ENCODE measurements around the gene CDH4. TPM values are rescaled to one million over a fixed set of nuclear protein-coding genes. Genes with fewer than 3 reads are reported as not detected.

Gene CDH4
- total and polyA plus RNA-seq, 10 donors, result 0.30 to 20.1 (median 7.7) TPM

DNA sequence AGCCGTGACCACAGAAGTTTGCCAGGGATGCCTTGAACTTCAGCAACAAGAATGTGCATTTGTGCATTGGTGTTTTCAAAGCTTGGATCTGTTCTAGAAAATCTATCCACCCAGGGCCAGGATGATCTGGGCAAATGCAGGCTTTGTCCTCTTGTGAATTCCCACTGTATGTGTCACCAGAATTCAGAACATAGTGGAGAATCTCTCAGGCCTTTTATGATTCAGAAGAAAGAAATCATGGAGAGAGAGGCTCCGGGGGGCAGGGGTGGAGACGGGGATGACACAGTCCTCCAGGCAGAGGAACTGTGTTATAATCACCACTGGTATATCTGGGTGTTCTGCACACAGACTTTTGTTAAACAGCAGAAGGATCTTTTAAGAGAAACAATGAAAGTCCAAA, 304.1 kb downstream of the CDH4 start:
- H3K4me1 ChIP-seq, result no peaks in the 10 kb centered on the region
- no peaks in the 10 kb centered on the region for H3K36me3 ChIP-seq
- no peak for DNase-seq
- intact Hi-C loops (cut with DNase I; ENCODE audit: low total_unique reads), result no loop called here
- no peaks in the 10 kb centered on the region for H3K27me3 ChIP-seq (replicated peaks in 1 of 7)
- no peak for TF ChIP-seq POLR2A (IDR thresholded peaks at IDR 0.05)
- TF ChIP-seq POLR2AphosphoS5 (IDR thresholded peaks at IDR 0.05), result no peak
- TF ChIP-seq CTCF (IDR thresholded peaks at IDR 0.05 in 8 of 11, conservative IDR thresholded peaks at IDR 0.05 in 3 of 11), result no peak
- no peak overlapping the region for H3K27ac ChIP-seq
- peaks cover 0 to 62% (median 14%) of the 10 kb centered on the region in 8 donors for H3K9me3 ChIP-seq
- WGBS, 5 donors, result 87 to 96% (median 90%) methylated on average over 3 of the region's 3 CpGs
- no peak overlapping the region for H3K4me3 ChIP-seq

- no peaks in the 10 kb centered on the region for H3K36me3 ChIP-seq
- WGBS, 5 donors, result 93 to 96% (median 94%) methylated on average over 10 to 13 of the region's 13 CpGs
- peaks cover 0 to 62% (median 9%) of the 10 kb centered on the region in 8 donors for H3K9me3 ChIP-seq
- no peak overlapping the region for H3K4me3 ChIP-seq
- no peaks in the 10 kb centered on the region for H3K4me1 ChIP-seq
- intact Hi-C loops (cut with DNase I; ENCODE audit: low total_unique reads), result no loop called here
- no peak overlapping the region for H3K27ac ChIP-seq
- no peak for TF ChIP-seq POLR2A (IDR thresholded peaks at IDR 0.05)
- TF ChIP-seq CTCF (IDR thresholded peaks at IDR 0.05 in 8 of 11, conservative IDR thresholded peaks at IDR 0.05 in 3 of 11), result no peak
- no peak for TF ChIP-seq POLR2AphosphoS5 (IDR thresholded peaks at IDR 0.05)
- DNase-seq, result no peak
- no peaks in the 10 kb centered on the region for H3K27me3 ChIP-seq (replicated peaks in 1 of 7)
Measured at GRCh38 chr20:61556673-61557072, 304.6 kb downstream of the CDH4 start.

DNA sequence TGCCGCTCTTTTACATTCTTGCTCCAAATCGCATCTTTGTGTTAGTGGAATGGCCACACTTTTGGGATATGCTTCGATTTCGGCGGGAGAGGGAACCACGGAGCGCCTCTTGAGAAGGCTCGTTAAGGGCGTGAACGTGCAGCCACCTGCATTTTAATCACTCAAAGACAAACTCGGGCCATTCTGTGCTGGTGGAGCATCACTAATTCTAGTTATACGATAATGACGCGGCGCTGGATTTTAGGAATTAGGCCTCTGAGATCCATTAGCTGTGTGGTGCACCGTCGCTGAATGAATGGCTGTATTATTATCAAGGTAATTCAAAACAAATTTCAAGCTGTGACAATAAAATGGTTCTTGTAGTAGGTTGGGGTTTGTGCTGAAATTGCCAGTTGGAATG, 305.6 kb downstream of the CDH4 start:
- 92 to 95% (median 93%) methylated on average over 17 of the region's 17 CpGs for WGBS, 5 donors
- no peak for DNase-seq
- Histone ChIP-seq H3K27me3 (replicated peaks in 1 of 7) (no peaks in the 10 kb centered on the region), H3K4me3 (no peak overlapping the region), H3K36me3 (no peaks in the 10 kb centered on the region), H3K4me1 (no peaks in the 10 kb centered on the region), H3K9me3 (peaks cover 0 to 61% (median under 1%) of the 10 kb centered on the region in 8 donors), H3K27ac (no peak overlapping the region)
- intact Hi-C loops (cut with DNase I; ENCODE audit: low total_unique reads), result no loop called here
- TF ChIP-seq POLR2AphosphoS5 (IDR thresholded peaks at IDR 0.05) (no peak), POLR2A (IDR thresholded peaks at IDR 0.05) (no peak), CTCF (IDR thresholded peaks at IDR 0.05 in 8 of 11, conservative IDR thresholded peaks at IDR 0.05 in 3 of 11) (no peak)

DNA sequence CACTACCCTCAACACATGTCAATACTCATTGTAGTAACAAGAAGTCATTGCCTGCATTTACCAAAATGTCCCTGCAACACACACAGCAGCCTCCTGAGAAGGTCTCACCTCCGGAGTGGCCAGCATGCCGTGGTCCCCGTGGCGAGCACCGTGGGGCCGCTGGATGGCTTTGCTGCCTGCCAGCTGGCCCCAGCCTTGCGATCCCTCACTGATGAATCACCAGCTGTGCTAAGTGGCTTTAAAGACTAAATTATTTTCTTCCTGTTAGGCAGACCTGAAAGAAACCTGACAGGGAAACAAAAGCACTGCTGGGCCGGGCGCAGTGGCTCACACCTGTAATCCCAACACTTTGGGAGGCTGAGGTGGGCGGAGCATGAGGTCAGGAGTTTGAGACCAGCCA, 306.7 kb downstream of the CDH4 start:
- TF ChIP-seq POLR2AphosphoS5 (IDR thresholded peaks at IDR 0.05) (no peak), CTCF (IDR thresholded peaks at IDR 0.05 in 8 of 11, conservative IDR thresholded peaks at IDR 0.05 in 3 of 11) (no peak), POLR2A (IDR thresholded peaks at IDR 0.05) (no peak)
- no peak for DNase-seq
- no peaks in the 10 kb centered on the region for H3K36me3 ChIP-seq
- WGBS, 5 donors, result 79 to 88% (median 80%) methylated on average over 10 of the region's 10 CpGs
- H3K4me3 ChIP-seq, result no peak overlapping the region
- peaks cover 0 to 55% (median 0%) of the 10 kb centered on the region in 8 donors for H3K9me3 ChIP-seq
- no peaks in the 10 kb centered on the region for H3K4me1 ChIP-seq
- no peak overlapping the region for H3K27ac ChIP-seq
- intact Hi-C loops (cut with DNase I; ENCODE audit: low total_unique reads), result no loop called here
- no peaks in the 10 kb centered on the region for H3K27me3 ChIP-seq (replicated peaks in 1 of 7)
